VCaP (cell line): ENCODE results near the gene GUF1.
A peak's percentile ranks its signal among the peaks of the same experiment; 100 is the strongest.

Experiments used
- H3K27ac ChIP-seq: fragments of 450-650 bp; 2 replicates; pipeline ENCODE4 v1.5.1; 2017
- CTCF ChIP-seq: fragments of 450-650 bp; conservative IDR thresholded peaks from 2 replicates; pipeline ENCODE4 v1.5.1; 2017; ENCODE audit warnings: mild to moderate bottlenecking, moderate library complexity

Gene GUF1

GRCh38 chr4:44701037-44701436 is 22.8 kb downstream of the GUF1 start:
- no peak for TF ChIP-seq CTCF
- H3K27ac ChIP-seq = no peak overlapping the region

GRCh38 chr4:44704673-44705072 is 26.5 kb downstream of the GUF1 start:
- H3K27ac ChIP-seq = no peak overlapping the region
- TF ChIP-seq CTCF = no peak

GRCh38 chr4:44713125-44713524 is 34.9 kb downstream of the GUF1 start:
- H3K27ac ChIP-seq = no peak overlapping the region
- no peak for TF ChIP-seq CTCF

- TF ChIP-seq CTCF = no peak
- H3K27ac ChIP-seq = no peak overlapping the region
Observed at GRCh38 chr4:44716597-44716996, 38.4 kb downstream of the GUF1 start.

GRCh38 chr4:44720371-44720770 is 42.2 kb downstream of the GUF1 start:
- TF ChIP-seq CTCF = no peak
- no peak overlapping the region for H3K27ac ChIP-seq

GRCh38 chr4:44722001-44722400 is 43.8 kb downstream of the GUF1 start:
- TF ChIP-seq CTCF = no peak
- no peak overlapping the region for H3K27ac ChIP-seq

GRCh38 chr4:44725166-44725565 is 46.9 kb downstream of the GUF1 start:
- peak overlapping the region; percentile 82 for H3K27ac ChIP-seq
- TF ChIP-seq CTCF = no peak

GRCh38 chr4:44725726-44726037 is 47.5 kb downstream of the GUF1 start:
- TF ChIP-seq CTCF = no peak
- peak overlapping the region; percentile 82 for H3K27ac ChIP-seq
